Measurements from ENCODE around the gene TIMM10B.

DNA sequence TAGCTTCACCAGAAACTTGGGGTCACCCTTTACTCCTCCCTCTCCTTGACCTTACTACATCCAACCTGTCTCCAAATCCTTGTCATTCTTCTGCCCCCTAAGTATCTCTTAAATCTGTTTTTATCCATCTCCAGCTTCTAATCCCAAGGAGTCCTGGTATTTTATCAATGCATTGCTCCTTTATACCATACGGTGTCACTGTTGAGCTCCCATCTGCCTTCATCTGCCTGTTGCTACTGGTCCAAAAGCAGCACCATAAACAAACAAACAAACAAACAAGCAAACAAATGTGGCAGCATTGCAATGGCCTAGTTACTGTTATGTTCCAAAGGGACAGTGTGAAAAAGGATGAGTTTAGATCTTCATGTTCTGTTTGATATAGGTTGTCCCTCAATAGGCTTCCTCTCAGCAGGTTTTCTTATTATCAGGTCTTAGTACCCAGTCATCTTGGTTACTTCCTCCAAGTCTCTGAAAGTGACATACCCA is 50.0 kb downstream of the TIMM10B start:
- TF ChIP-seq TAF1 (IDR thresholded peaks at IDR 0.05; ENCODE audit: borderline replicate concordance, low read depth, low read length) (no peak), POLR2AphosphoS5 (IDR thresholded peaks at IDR 0.05; ENCODE audit: low read depth, low read length) (no peak), POLR2A (IDR thresholded peaks at IDR 0.05; ENCODE audit: low read depth, low read length) (no peak)

Data from GM12892 (cell line).